ENCODE measurements around the gene SCAP. TPM values are rescaled to one million over a fixed set of nuclear protein-coding genes. Genes with fewer than 3 reads are reported as not detected.

The SCAP gene
- total and polyA plus RNA-seq, 2 donors (not counting 1 experiment from before 2014, with no cell fraction given): 55.8 to 113 TPM

GRCh38 chr3:47434849-47435248 is 40.9 kb downstream of the SCAP start:
- Histone ChIP-seq H4K20me1 (ENCODE audit: control insufficient read depth, insufficient read depth, low read length, poor library complexity, severe bottlenecking) (peaks cover 10% of the 10 kb centered on the region), H3K9ac (ENCODE audit: low read length) (no peak overlapping the region), H3K27ac (ENCODE audit: low read length in 2 of 2) (no peak overlapping the region), H3K4me2 (replicated peaks; ENCODE audit: low read depth, low read length, poor library complexity, severe bottlenecking) (no peak overlapping the region), H3K79me2 (ENCODE audit: control insufficient read depth, insufficient read depth, low read length) (peaks cover 18% of the 10 kb centered on the region), H3K36me3 (replicated peaks in 1 of 2; ENCODE audit: control extremely low read depth in 1 of 2, control insufficient read depth in 1 of 2, extremely low read depth in 1 of 2, insufficient read depth in 2 of 2, low read length in 1 of 2) (peaks cover 2 to 64% of the 10 kb centered on the region in 2 experiments), H3K27me3 (replicated peaks in 1 of 4; ENCODE audit: control extremely low read depth in 1 of 4, control insufficient read depth in 3 of 4, insufficient read depth in 4 of 4, low read length in 3 of 4) (no peaks in the 10 kb centered on the region), H2AFZ (ENCODE audit: insufficient read depth, low read depth, low read length, poor library complexity, severe bottlenecking) (no peak overlapping the region), H3K4me3 (ENCODE audit: control extremely low read depth in 1 of 5, extremely low read depth in 1 of 5, insufficient read depth in 1 of 5, low read depth in 2 of 5, low read length in 4 of 5) (no peak overlapping the region), H3K9me3 (ENCODE audit: control extremely low read depth in 1 of 3, control insufficient read depth in 2 of 3, insufficient read depth in 1 of 3, low read length in 2 of 3) (no peaks in the 10 kb centered on the region), H3K4me1 (ENCODE audit: control insufficient read depth in 2 of 2, insufficient read depth in 2 of 2, low read length in 2 of 2) (no peaks in the 10 kb centered on the region)
- WGBS (ENCODE audit: insufficient coverage): 100% methylated on average over 2 of the region's 4 CpGs
- no peak overlapping the region for H3K27ac Mint-ChIP-seq
- H3K9me3 Mint-ChIP-seq (ENCODE audit: insufficient read depth): no peaks in the 10 kb centered on the region
- intact Hi-C loops (cut with micrococcal nuclease): no loop called here
- CTCF ChIA-PET: no interaction called here
- H3K27me3 Mint-ChIP-seq: no peaks in the 10 kb centered on the region
- no peak overlapping the region for H3K4me3 Mint-ChIP-seq
- DNase-seq (no peak), ATAC-seq (ENCODE audit: low read depth) (no peak)
- H3K4me1 Mint-ChIP-seq: no peaks in the 10 kb centered on the region
- no peak for TF ChIP-seq EZH2 (IDR thresholded peaks at IDR 0.05; ENCODE audit: borderline replicate concordance, insufficient read depth, low read depth, low read length, poor library complexity, severe bottlenecking)
- TF ChIP-seq CTCF (IDR thresholded peaks at IDR 0.05): no peak
- POLR2A ChIA-PET: no interaction called here

DNA sequence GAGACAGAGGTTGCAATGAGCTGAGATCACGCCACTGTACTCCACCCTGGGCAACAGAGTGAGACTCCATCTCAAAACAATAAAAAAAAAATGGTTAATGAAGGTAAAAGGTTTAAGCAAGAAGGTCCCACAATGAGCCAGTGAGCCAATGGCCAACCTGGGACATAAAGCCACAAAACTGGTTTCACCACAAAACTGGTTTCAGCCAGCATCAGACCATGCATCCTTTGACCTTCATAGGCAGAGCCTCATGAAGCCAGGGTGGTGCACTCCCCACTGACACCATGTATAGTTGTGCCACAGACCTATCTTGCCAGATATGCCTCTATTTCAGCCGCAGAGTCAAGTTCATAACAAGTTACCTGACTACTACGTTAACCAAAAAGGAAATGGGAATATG is 41.9 kb downstream of the SCAP start:
- no peak for DNase-seq
- no peaks in the 10 kb centered on the region for H3K27me3 ChIP-seq (replicated peaks in 1 of 4; ENCODE audit: control extremely low read depth in 1 of 4, control insufficient read depth in 3 of 4, insufficient read depth in 4 of 4, low read length in 3 of 4)
- no peaks in the 10 kb centered on the region for H3K4me1 ChIP-seq (ENCODE audit: control insufficient read depth in 2 of 2, insufficient read depth in 2 of 2, low read length in 2 of 2)
- Mint-ChIP-seq H3K4me3 (no peak overlapping the region), H3K27ac (no peak overlapping the region), H3K4me1 (no peaks in the 10 kb centered on the region), H3K9me3 (ENCODE audit: insufficient read depth) (no peaks in the 10 kb centered on the region), H3K27me3 (no peaks in the 10 kb centered on the region)
- TF ChIP-seq EZH2 (IDR thresholded peaks at IDR 0.05; ENCODE audit: borderline replicate concordance, insufficient read depth, low read depth, low read length, poor library complexity, severe bottlenecking) (no peak), CTCF (IDR thresholded peaks at IDR 0.05) (no peak)
- POLR2A ChIA-PET: no interaction called here
- CTCF ChIA-PET: interaction anchor here (0.6 to 1.4 kb wide), 2 partner anchors 42 to 651 kb away, joined by 3 read pairs; partner anchors contain the start of gene SCAP
- no peaks in the 10 kb centered on the region for H3K9me3 ChIP-seq (ENCODE audit: control extremely low read depth in 1 of 3, control insufficient read depth in 2 of 3, insufficient read depth in 1 of 3, low read length in 2 of 3)
- no peak overlapping the region for H3K27ac ChIP-seq (ENCODE audit: low read length in 2 of 2)
- intact Hi-C loops (cut with micrococcal nuclease): no loop called here
- no peak overlapping the region for H3K4me3 ChIP-seq (ENCODE audit: control extremely low read depth in 1 of 5, extremely low read depth in 1 of 5, insufficient read depth in 1 of 5, low read depth in 2 of 5, low read length in 4 of 5)
- peaks cover 2% of the 10 kb centered on the region for H4K20me1 ChIP-seq (ENCODE audit: control insufficient read depth, insufficient read depth, low read length, poor library complexity, severe bottlenecking)
- no peak overlapping the region for H2AFZ ChIP-seq (ENCODE audit: insufficient read depth, low read depth, low read length, poor library complexity, severe bottlenecking)
- H3K79me2 ChIP-seq (ENCODE audit: control insufficient read depth, insufficient read depth, low read length): peaks cover 18% of the 10 kb centered on the region
- no CpG with 5 or more reads among the region's 3 CpGs for WGBS (ENCODE audit: insufficient coverage)
- H3K9ac ChIP-seq (ENCODE audit: low read length): no peak overlapping the region
- H3K36me3 ChIP-seq (replicated peaks in 1 of 2; ENCODE audit: control extremely low read depth in 1 of 2, control insufficient read depth in 1 of 2, extremely low read depth in 1 of 2, insufficient read depth in 2 of 2, low read length in 1 of 2): peaks cover 2 to 62% of the 10 kb centered on the region in 2 experiments
- H3K4me2 ChIP-seq (replicated peaks; ENCODE audit: low read depth, low read length, poor library complexity, severe bottlenecking): no peak overlapping the region
- no peak for ATAC-seq (ENCODE audit: low read depth)

Measured in B cell (primary cell).